Embryonic facial prominence (tissue), 1 donor: ENCODE data around the gene ABCG4.

Experiments used
- DNase-seq: peaks from one replicate; pipeline ENCODE4 v3.0.0-alpha.2; 2016; ENCODE audit errors: extremely low spot score

ABCG4 gene

DNA sequence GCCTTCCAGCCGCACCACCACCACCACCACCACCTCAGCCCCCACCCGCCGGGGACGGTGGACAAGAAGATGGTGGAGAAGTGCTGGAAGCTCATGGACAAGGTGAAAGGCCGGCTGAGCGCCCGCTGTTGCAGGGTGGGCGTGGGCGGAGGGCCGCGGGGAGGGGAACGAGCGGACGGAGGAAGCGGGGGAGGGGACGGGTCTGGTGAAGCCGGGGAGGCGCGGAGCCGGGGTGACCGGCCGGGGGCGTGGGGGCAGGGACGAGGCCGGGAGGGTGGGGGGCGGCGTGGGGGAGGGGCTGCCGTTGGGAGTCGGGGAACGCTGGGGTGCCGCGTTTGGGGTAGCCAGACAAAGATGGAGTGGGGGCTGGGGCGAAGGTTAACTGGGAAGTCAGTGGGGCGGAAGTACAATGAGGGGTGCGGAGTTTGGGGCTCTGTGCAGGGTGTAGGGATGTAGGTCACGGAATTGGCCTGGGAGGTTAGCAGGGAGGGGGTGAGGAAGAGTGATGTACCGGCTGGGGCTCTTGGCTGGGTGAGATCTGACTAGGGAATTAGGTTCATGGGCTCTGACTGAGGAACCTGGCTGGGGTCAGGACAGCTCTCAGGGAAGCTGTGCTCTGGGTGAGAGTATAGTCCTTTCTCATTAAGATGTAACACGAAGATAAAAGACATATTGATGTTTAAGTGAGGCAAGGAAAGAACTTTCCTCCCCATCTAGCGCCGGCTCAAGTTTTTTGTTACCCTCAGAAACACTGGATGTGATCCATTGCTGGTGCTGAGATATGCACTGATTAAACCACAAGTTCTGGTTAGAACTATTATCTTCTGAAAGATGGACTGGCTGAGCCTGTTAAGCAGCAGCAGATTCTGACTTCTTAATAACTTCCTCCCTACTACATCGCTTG lies 57.9 kb downstream of the ABCG4 start:
- no peak for DNase-seq

DNA sequence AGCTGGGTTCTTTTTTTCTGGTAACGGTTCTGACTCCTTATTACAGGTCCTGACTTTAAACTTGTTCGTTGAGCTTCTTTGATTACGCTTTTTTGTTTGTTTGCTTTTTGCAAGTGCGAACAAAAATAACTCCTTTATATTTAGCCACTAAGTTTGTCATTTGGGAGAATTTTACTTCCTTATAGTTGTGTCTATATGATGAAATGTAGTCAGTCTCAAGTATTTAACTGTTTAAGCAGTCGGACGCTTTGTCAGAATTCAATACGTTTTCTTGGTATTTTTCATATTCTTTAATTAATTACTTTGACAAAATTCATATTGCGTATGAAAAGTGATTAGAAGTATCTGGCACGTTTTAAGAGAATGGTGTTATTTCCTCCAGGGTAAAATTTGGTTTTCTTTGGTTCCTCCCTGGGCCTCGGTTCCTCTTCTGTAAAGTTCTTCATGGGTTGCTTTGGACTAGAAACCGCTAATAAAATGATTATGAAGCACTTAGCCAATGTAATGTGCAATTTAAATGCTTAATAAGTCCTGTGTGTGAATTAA lies 58.6 kb downstream of the ABCG4 start:
- no peak for DNase-seq

DNA sequence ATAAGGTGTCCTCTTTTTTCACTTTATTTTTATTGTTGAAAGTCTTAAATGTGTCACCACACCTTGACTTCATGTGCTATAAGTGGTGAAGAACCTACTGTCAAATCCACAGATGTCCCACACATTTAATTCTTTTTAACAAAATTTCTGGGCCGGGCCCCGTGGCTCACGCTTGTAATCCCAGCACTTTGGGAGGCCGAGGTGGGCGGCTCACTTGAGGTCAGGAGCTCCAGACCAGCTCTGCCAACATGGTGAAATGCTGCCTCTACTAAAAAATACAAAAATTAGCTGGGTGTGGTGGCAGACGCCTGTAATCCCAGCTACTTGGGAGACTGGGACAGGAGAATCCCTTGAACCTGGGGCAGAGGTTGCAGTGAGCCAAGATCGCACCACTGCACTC lies 60.3 kb downstream of the ABCG4 start:
- DNase-seq, result no peak

DNA sequence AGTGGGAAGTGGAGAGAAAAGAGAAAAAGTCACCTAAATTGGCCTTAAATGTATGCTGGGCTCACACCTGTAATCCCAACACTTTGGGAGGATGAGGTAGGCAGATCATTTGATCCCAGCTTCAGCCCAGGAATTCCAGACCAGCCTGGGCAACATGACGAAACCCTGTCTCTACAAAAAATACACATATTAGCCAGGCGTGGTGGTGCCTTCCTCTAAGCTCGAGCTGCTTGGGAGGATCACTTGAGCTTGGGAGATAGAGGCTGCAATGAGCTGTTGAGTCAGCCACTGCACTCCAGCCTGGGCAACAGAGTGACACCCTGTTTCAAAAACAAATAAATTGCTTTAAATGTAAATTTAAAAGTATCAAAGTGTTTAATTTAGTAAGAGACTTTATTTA lies 61.2 kb downstream of the ABCG4 start:
- no peak for DNase-seq
